ENCODE measurements around the gene RNF103.

Gene RNF103

GRCh38 chr2:86557836-86558235 is 65.8 kb downstream of the RNF103 start:
- Histone ChIP-seq H3K36me3 (peaks cover 23% of the 10 kb centered on the region), H3K4me1 (ENCODE audit: control insufficient read depth in 1 of 2, insufficient read depth in 1 of 2, low read depth in 1 of 2, low read length in 1 of 2) (peaks cover 23 to 53% of the 10 kb centered on the region in 2 experiments), H3K27me3 (no peaks in the 10 kb centered on the region), H3K4me3 (ENCODE audit: low read depth in 1 of 2, low read length in 1 of 2) (no peak overlapping the region), H3K9me3 (no peaks in the 10 kb centered on the region), H3K27ac (peak overlapping the region; percentile 46)
- TF ChIP-seq, protein P1, sequence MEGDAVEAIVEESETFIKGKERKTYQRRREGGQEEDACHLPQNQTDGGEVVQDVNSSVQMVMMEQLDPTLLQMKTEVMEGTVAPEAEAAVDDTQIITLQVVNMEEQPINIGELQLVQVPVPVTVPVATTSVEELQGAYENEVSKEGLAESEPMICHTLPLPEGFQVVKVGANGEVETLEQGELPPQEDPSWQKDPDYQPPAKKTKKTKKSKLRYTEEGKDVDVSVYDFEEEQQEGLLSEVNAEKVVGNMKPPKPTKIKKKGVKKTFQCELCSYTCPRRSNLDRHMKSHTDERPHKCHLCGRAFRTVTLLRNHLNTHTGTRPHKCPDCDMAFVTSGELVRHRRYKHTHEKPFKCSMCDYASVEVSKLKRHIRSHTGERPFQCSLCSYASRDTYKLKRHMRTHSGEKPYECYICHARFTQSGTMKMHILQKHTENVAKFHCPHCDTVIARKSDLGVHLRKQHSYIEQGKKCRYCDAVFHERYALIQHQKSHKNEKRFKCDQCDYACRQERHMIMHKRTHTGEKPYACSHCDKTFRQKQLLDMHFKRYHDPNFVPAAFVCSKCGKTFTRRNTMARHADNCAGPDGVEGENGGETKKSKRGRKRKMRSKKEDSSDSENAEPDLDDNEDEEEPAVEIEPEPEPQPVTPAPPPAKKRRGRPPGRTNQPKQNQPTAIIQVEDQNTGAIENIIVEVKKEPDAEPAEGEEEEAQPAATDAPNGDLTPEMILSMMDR (IDR thresholded peaks at IDR 0.05) = no peak

DNA sequence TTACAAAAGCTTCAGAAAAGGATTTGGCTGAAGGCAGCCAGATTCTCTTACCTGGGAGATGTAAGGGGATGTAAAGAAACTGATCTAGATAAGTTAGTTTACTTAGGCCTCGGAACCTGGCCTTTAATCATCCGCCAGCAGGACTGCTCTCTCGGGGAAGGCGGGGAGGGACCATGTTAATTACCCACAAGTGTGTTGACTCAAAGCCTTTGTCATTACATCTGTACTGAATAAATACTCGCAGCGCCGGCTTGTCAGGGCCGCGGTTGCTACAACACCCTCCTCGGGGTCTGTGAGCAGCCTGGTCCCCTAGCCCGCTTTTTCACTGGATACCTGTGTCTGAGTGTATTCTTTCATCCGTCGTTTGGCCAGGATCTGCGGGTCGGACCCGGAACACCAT is 67.2 kb downstream of the RNF103 start:
- Histone ChIP-seq H3K27me3 (no peaks in the 10 kb centered on the region), H3K36me3 (peaks cover 23% of the 10 kb centered on the region), H3K27ac (peak overlapping the region; percentile 18), H3K4me3 (ENCODE audit: low read depth in 1 of 2, low read length in 1 of 2) (no peak overlapping the region), H3K4me1 (ENCODE audit: control insufficient read depth in 1 of 2, insufficient read depth in 1 of 2, low read depth in 1 of 2, low read length in 1 of 2) (peaks cover 16 to 57% of the 10 kb centered on the region in 2 experiments), H3K9me3 (no peaks in the 10 kb centered on the region)
- TF ChIP-seq, protein P1 (IDR thresholded peaks at IDR 0.05) = no peak

Data from neutrophil (primary cell).